Measurements from ENCODE around the gene TXLNB. TPM values are rescaled to one million over a fixed set of nuclear protein-coding genes. Genes with fewer than 3 reads are reported as not detected.

The TXLNB gene
- total RNA-seq, 1 experiment from 2014 or later = 0.15 TPM

DNA sequence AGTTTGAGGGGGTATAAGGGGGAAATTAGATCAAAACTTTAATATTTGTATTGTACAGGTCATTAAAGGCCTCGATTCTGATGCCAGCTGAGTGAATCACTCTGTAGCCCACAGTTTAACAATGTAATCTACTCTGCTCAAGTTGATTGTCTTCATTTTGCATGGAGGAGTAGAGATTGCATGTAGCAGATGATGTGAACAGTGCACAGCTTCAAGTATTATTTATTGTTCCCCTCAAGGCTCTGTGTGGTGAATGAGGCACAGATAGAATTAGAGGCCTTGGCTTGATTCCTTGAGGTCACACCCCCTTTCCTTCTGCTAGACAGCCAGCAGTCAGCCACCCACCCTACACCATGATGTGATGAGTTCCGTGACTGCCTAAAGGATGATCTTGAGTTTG lies 38.1 kb downstream of the TXLNB start (continued):
- TF ChIP-seq, protein P1, sequence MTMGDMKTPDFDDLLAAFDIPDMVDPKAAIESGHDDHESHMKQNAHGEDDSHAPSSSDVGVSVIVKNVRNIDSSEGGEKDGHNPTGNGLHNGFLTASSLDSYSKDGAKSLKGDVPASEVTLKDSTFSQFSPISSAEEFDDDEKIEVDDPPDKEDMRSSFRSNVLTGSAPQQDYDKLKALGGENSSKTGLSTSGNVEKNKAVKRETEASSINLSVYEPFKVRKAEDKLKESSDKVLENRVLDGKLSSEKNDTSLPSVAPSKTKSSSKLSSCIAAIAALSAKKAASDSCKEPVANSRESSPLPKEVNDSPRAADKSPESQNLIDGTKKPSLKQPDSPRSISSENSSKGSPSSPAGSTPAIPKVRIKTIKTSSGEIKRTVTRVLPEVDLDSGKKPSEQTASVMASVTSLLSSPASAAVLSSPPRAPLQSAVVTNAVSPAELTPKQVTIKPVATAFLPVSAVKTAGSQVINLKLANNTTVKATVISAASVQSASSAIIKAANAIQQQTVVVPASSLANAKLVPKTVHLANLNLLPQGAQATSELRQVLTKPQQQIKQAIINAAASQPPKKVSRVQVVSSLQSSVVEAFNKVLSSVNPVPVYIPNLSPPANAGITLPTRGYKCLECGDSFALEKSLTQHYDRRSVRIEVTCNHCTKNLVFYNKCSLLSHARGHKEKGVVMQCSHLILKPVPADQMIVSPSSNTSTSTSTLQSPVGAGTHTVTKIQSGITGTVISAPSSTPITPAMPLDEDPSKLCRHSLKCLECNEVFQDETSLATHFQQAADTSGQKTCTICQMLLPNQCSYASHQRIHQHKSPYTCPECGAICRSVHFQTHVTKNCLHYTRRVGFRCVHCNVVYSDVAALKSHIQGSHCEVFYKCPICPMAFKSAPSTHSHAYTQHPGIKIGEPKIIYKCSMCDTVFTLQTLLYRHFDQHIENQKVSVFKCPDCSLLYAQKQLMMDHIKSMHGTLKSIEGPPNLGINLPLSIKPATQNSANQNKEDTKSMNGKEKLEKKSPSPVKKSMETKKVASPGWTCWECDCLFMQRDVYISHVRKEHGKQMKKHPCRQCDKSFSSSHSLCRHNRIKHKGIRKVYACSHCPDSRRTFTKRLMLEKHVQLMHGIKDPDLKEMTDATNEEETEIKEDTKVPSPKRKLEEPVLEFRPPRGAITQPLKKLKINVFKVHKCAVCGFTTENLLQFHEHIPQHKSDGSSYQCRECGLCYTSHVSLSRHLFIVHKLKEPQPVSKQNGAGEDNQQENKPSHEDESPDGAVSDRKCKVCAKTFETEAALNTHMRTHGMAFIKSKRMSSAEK (CRISPR knock-in tag; IDR thresholded peaks at IDR 0.05; ENCODE audit: borderline replicate concordance) = no peak
- TF ChIP-seq OVOL2 (CRISPR knock-in tag; IDR thresholded peaks at IDR 0.05; ENCODE audit: borderline replicate concordance) (no peak), ATF1 (CRISPR knock-in tag; IDR thresholded peaks at IDR 0.05) (no peak), ZNF396 (CRISPR knock-in tag; IDR thresholded peaks at IDR 0.05; ENCODE audit: borderline replicate concordance) (no peak), GRHL2 (CRISPR knock-in tag; IDR thresholded peaks at IDR 0.05; ENCODE audit: insufficient replicate concordance, severe bottlenecking) (no peak), SOX15 (CRISPR knock-in tag; IDR thresholded peaks at IDR 0.05) (no peak), HMGA2 (CRISPR knock-in tag; IDR thresholded peaks at IDR 0.05) (no peak), ZNF423 (CRISPR knock-in tag; IDR thresholded peaks at IDR 0.05) (no peak), MXD4 (CRISPR knock-in tag; IDR thresholded peaks at IDR 0.05; ENCODE audit: borderline replicate concordance) (no peak)
- TF ChIP-seq, protein P2, sequence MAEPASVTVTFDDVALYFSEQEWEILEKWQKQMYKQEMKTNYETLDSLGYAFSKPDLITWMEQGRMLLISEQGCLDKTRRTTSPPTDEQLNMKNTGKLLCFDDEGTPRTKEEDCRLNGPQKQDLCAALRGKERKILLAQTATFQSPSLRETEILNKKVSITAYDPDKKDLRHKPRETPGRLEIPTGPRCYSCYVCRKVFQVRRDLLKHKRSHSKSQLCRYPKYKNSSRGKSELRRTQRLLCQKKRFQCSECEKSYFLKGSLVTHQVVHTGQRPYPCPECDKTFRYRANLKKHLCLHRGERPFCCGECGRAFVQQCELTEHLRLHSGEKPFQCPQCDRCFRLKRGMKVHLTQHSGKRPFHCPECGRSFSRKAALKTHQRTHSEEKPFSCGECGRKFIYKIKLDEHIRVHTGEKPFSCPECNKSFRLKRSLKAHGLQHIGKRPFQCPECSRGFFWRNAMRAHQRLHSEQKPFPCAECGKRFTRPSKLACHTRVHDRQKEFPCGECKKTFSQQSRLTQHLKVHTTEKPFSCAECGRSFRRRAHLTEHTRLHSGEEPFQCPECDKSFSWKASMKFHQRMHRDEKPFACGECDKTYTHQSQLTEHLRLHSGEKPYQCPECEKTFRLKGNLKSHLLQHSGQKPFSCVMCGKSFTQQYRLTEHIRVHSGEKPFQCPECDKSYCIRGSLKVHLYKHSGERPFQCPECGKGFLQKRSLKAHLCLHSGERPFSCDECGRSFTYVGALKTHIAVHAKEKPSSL (CRISPR knock-in tag; conservative IDR thresholded peaks at IDR 0.05) = no peak

DNA sequence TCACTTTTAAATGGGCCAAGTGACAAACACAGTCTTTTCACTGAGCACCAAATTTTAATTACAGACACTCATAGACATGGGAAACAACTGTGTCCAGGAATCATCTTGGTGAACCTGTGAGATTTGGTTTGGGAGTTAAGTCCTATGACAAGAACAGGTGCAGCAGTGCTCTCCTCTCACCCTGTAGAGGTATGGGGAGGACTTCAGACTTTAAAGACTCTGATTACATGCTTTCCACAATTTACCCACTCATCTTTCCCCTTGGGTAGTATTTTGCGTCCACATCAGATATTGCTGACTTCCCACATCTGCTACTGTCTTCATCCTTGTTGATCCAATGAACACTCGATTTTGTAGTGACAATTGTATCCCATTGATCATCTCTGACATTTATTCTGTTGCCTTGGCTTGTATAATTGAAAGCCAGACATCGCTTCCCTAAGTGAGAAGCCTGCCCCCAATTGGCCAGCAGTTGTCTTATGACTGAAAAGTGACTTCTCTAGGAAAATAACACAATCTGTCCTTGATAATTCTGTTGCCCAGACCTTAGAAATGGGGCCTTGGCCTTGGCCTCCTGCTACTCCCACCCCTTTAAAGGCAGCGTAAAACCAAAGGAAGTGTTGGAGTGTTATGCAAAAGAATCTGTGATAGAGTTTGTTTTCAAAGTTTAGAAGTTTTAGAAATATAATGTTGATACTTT lies 40.0 kb downstream of the TXLNB start:
- ATAC-seq (no peak), DNase-seq (ENCODE audit: low spot score) (no peak)
- Mint-ChIP-seq H3K27me3 (ENCODE audit: low read depth) (no peaks in the 10 kb centered on the region), H3K9me3 (no peaks in the 10 kb centered on the region), H3K27ac (no peak overlapping the region), H3K4me1 (no peaks in the 10 kb centered on the region), H3K4me3 (no peak overlapping the region), H3K36me3 (no peaks in the 10 kb centered on the region)
- ChIA-PET POLR2A (no interaction called here), CTCF (interaction anchor here (0.6 to 0.8 kb wide), 4 partner anchors 14 to 113 kb away, joined by 3 to 4 read pairs (median 3); no protein-coding TSS in a partner anchor)
- TF ChIP-seq, protein P3, sequence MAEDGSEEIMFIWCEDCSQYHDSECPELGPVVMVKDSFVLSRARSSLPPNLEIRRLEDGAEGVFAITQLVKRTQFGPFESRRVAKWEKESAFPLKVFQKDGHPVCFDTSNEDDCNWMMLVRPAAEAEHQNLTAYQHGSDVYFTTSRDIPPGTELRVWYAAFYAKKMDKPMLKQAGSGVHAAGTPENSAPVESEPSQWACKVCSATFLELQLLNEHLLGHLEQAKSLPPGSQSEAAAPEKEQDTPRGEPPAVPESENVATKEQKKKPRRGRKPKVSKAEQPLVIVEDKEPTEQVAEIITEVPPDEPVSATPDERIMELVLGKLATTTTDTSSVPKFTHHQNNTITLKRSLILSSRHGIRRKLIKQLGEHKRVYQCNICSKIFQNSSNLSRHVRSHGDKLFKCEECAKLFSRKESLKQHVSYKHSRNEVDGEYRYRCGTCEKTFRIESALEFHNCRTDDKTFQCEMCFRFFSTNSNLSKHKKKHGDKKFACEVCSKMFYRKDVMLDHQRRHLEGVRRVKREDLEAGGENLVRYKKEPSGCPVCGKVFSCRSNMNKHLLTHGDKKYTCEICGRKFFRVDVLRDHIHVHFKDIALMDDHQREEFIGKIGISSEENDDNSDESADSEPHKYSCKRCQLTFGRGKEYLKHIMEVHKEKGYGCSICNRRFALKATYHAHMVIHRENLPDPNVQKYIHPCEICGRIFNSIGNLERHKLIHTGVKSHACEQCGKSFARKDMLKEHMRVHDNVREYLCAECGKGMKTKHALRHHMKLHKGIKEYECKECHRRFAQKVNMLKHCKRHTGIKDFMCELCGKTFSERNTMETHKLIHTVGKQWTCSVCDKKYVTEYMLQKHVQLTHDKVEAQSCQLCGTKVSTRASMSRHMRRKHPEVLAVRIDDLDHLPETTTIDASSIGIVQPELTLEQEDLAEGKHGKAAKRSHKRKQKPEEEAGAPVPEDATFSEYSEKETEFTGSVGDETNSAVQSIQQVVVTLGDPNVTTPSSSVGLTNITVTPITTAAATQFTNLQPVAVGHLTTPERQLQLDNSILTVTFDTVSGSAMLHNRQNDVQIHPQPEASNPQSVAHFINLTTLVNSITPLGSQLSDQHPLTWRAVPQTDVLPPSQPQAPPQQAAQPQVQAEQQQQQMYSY (CRISPR knock-in tag; IDR thresholded peaks at IDR 0.05) = no peak
- TF ChIP-seq, protein P1 (CRISPR knock-in tag; IDR thresholded peaks at IDR 0.05; ENCODE audit: borderline replicate concordance) = no peak
- TF ChIP-seq ZNF219 (CRISPR knock-in tag; IDR thresholded peaks at IDR 0.05; ENCODE audit: borderline replicate concordance) (no peak), ELF4 (CRISPR knock-in tag; IDR thresholded peaks at IDR 0.05; ENCODE audit: low read depth) (no peak), ZNF317 (CRISPR knock-in tag; IDR thresholded peaks at IDR 0.05; ENCODE audit: borderline replicate concordance, low read depth) (no peak), NFATC4 (CRISPR knock-in tag; IDR thresholded peaks at IDR 0.05) (no peak), GABPB1 (CRISPR knock-in tag; IDR thresholded peaks at IDR 0.05) (no peak)
- TF ChIP-seq, protein P4, sequence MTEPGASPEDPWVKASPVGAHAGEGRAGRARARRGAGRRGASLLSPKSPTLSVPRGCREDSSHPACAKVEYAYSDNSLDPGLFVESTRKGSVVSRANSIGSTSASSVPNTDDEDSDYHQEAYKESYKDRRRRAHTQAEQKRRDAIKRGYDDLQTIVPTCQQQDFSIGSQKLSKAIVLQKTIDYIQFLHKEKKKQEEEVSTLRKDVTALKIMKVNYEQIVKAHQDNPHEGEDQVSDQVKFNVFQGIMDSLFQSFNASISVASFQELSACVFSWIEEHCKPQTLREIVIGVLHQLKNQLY (CRISPR knock-in tag; IDR thresholded peaks at IDR 0.05) = no peak

Measured in WTC11 (cell line).